GM12801 (cell line): ENCODE measurements around the gene MAPK8IP1.

Experiments
- CTCF ChIP-seq: IDR thresholded peaks from one replicate; pipeline ENCODE4 v1.5.1; 2011; ENCODE audit warnings: control low read depth; ENCODE audit not compliant: insufficient read length; ENCODE audit errors: extremely low read depth

The MAPK8IP1 gene

GRCh38 chr11:45933846-45934579 lies 48.6 kb downstream of the MAPK8IP1 start:
- TF ChIP-seq CTCF: no peak

GRCh38 chr11:45934580-45935318 lies 49.3 kb downstream of the MAPK8IP1 start:
- TF ChIP-seq CTCF: no peak

- no peak for TF ChIP-seq CTCF
Measured at GRCh38 chr11:45935349-45936064, 50.1 kb downstream of the MAPK8IP1 start.

GRCh38 chr11:45936511-45937054 lies 51.1 kb downstream of the MAPK8IP1 start:
- no peak for TF ChIP-seq CTCF

GRCh38 chr11:45937916-45938315 lies 52.5 kb downstream of the MAPK8IP1 start:
- TF ChIP-seq CTCF: no peak

- no peak for TF ChIP-seq CTCF
Measured at GRCh38 chr11:45939836-45940235, 54.4 kb downstream of the MAPK8IP1 start.

- no peak for TF ChIP-seq CTCF
Measured at GRCh38 chr11:45941285-45941684, 55.8 kb downstream of the MAPK8IP1 start.
